ENCODE data around the gene PIGW. TPM values are rescaled to one million over a fixed set of nuclear protein-coding genes. Genes with fewer than 3 reads are reported as not detected.

The PIGW gene
- total and polyA plus RNA-seq, 10 of the 15 experiments (the other 5 are each of a cell fraction or from before 2014, with no cell fraction given), result 6.0 to 31.5 (median 13.8) TPM

- TF ChIP-seq ZBTB33 (IDR thresholded peaks at IDR 0.05) (no peak), ZBTB40 (IDR thresholded peaks at IDR 0.05; ENCODE audit: borderline replicate concordance) (peak; percentile 69; the same call in 1 of the 2 replicates), ZNF687 (IDR thresholded peaks at IDR 0.05) (peak; percentile 68; the same call in 1 of the 2 replicates), CBX3 (IDR thresholded peaks at IDR 0.05; ENCODE audit: borderline replicate concordance, low read depth) (no peak), WRNIP1 (IDR thresholded peaks at IDR 0.05; ENCODE audit: borderline replicate concordance, low read depth, low read length) (0 out of 2 replicates have a peak, but pooled peaks have one; percentile 38), NBN (IDR thresholded peaks at IDR 0.05) (peak; percentile 82), SRF (IDR thresholded peaks at IDR 0.05; ENCODE audit: low read depth in 2 of 2, low read length in 2 of 2) (peak; percentile 93 to 99), BCLAF1 (IDR thresholded peaks at IDR 0.05) (no peak), MTA2 (IDR thresholded peaks at IDR 0.05; ENCODE audit: low read depth) (no peak), ZZZ3 (IDR thresholded peaks at IDR 0.05; ENCODE audit: control insufficient read depth, insufficient read length, low read depth) (no peak), DPF2 (IDR thresholded peaks at IDR 0.05) (no peak), NFIC (IDR thresholded peaks at IDR 0.05; ENCODE audit: low read depth, low read length) (no peak), POU2F2 (IDR thresholded peaks at IDR 0.05; ENCODE audit: borderline replicate concordance, low read depth, low read length) (peak; percentile 85; the same call in 2 of the 3 replicates)
Measured at GRCh38 chr17:36486204-36487194, 48.3 kb upstream of the PIGW start, which contains the start of gene ZNHIT3 (continued).
